Osteoblast (primary cell): ENCODE results near the gene FCF1. TPM values are rescaled to one million over a fixed set of nuclear protein-coding genes. Genes with fewer than 3 reads are reported as not detected.

Experiments used
- DNase-seq: peaks from one replicate; pipeline ENCODE4 v3.0.0; 2011; ENCODE audit warnings: low spot score, mixed read lengths; ENCODE audit not compliant: insufficient read length; ENCODE audit errors: missing footprints
- H2AFZ ChIP-seq: 2 replicates; pipeline ENCODE4 v1.6.0; 2011; ENCODE audit warnings: mild to moderate bottlenecking, low read length
- H3K27ac ChIP-seq: 2 replicates; pipeline ENCODE4 v1.5.1; 2011; ENCODE audit warnings: mild to moderate bottlenecking, low read depth, low read length, moderate library complexity
- H3K27me3 ChIP-seq: 2 replicates; pipeline ENCODE4 v1.6.0; 2012; ENCODE audit warnings: mild to moderate bottlenecking, control low read depth, inconsistent platforms, low read length, moderate library complexity; ENCODE audit not compliant: insufficient read depth
- H3K36me3 ChIP-seq: 2 replicates; pipeline ENCODE4 v1.5.1; 2011; ENCODE audit warnings: mild to moderate bottlenecking, low read length, control low read depth, moderate library complexity; ENCODE audit not compliant: insufficient read depth
- H3K4me1 ChIP-seq: 2 replicates; pipeline ENCODE4 v1.5.1; 2011; ENCODE audit warnings: mild to moderate bottlenecking, low read length, control low read depth, moderate library complexity; ENCODE audit not compliant: insufficient read depth
- H3K4me2 ChIP-seq: 2 replicates; pipeline ENCODE4 v1.6.0; 2011; ENCODE audit warnings: mild to moderate bottlenecking, low read length; ENCODE audit not compliant: insufficient read depth
- H3K4me3 ChIP-seq: fragments of 200-600 bp; sonication (generic); 3 replicates; pipeline ENCODE4 v1.5.1; 2012; ENCODE audit warnings: mild to moderate bottlenecking, low read length, inconsistent platforms; ENCODE audit not compliant: insufficient read depth
- H3K79me2 ChIP-seq: 2 replicates; pipeline ENCODE4 v1.6.0; 2012; ENCODE audit warnings: mild to moderate bottlenecking, low read length, control low read depth, inconsistent platforms; ENCODE audit not compliant: insufficient read depth
- H3K9me3 ChIP-seq: 2 replicates; pipeline ENCODE4 v1.5.1; 2011; ENCODE audit warnings: low read depth, low read length, control low read depth
- H4K20me1 ChIP-seq: 2 replicates; pipeline ENCODE4 v1.6.0; 2012; ENCODE audit warnings: mild to moderate bottlenecking, low read length, control low read depth; ENCODE audit not compliant: insufficient read depth
- total RNA-seq: library from RNA; depleted of rRNA; stranded (reverse); fragments of >200 nt; gene quantifications from 2 replicates; pipeline ENCODE4 v1.2.3, GENCODE V29; 2012
- TF ChIP-seq, protein P1 (sequence below): IDR thresholded peaks from 2 replicates; pipeline ENCODE4 v1.5.1; 2011; ENCODE audit warnings: mild to moderate bottlenecking, low read depth, low read length, moderate library complexity; ENCODE audit errors: extremely low read depth

Gene FCF1
- total RNA-seq, 1 donor: 35.1 TPM

DNA sequence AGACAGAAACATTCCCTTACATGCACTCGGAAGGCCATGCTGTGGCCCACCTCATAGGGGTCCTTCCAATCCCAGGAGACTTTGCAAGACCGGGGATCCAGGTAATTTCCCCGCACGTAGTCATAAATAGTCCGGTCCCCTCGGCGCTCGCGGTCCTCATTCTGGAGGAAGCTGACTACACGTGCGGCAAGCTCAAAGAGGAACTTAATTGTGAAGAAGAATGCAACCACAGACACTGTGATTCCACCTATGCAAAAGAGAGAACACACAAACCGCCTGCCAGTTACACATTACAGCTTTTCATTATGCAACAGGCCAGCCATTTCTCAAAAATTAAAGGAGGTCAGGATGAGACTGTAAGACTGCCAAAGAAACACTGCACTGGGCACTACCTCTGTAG is 28.5 kb upstream of the FCF1 start:
- Histone ChIP-seq H3K4me3 (no peak overlapping the region), H3K79me2 (peaks cover 12% of the 10 kb centered on the region), H3K27me3 (no peaks in the 10 kb centered on the region), H3K9me3 (no peaks in the 10 kb centered on the region), H3K4me1 (no peaks in the 10 kb centered on the region), H4K20me1 (no peaks in the 10 kb centered on the region), H3K27ac (no peak overlapping the region), H3K36me3 (peaks cover 46% of the 10 kb centered on the region), H2AFZ (no peak overlapping the region), H3K4me2 (no peak overlapping the region)
- no peak for DNase-seq
- TF ChIP-seq, protein P1, sequence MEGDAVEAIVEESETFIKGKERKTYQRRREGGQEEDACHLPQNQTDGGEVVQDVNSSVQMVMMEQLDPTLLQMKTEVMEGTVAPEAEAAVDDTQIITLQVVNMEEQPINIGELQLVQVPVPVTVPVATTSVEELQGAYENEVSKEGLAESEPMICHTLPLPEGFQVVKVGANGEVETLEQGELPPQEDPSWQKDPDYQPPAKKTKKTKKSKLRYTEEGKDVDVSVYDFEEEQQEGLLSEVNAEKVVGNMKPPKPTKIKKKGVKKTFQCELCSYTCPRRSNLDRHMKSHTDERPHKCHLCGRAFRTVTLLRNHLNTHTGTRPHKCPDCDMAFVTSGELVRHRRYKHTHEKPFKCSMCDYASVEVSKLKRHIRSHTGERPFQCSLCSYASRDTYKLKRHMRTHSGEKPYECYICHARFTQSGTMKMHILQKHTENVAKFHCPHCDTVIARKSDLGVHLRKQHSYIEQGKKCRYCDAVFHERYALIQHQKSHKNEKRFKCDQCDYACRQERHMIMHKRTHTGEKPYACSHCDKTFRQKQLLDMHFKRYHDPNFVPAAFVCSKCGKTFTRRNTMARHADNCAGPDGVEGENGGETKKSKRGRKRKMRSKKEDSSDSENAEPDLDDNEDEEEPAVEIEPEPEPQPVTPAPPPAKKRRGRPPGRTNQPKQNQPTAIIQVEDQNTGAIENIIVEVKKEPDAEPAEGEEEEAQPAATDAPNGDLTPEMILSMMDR: no peak

DNA sequence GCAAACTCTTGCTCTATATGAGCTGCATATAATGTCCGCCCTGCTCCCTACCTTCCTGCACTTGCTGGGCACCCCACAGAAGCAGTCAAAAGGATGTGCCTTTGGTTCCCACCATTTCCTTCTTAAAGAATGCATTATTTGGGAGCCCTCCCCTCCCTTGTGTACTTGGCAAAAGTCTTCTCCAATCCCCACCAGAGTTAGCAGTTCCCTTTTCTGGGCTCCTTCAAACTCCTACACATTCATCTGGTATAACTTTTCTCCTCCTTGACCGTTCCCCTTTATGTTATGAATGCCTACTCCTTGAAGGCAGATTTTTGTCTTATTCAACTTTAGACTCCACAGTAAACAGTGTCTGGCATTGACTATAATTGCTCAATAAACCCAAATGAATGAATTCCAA is 27.9 kb upstream of the FCF1 start:
- Histone ChIP-seq H2AFZ (no peak overlapping the region), H3K9me3 (no peaks in the 10 kb centered on the region), H3K27me3 (no peaks in the 10 kb centered on the region), H3K4me1 (no peaks in the 10 kb centered on the region), H3K36me3 (peaks cover 48% of the 10 kb centered on the region), H4K20me1 (no peaks in the 10 kb centered on the region), H3K79me2 (peaks cover 12% of the 10 kb centered on the region), H3K27ac (no peak overlapping the region), H3K4me2 (no peak overlapping the region), H3K4me3 (no peak overlapping the region)
- no peak for DNase-seq
- TF ChIP-seq, protein P1: no peak

DNA sequence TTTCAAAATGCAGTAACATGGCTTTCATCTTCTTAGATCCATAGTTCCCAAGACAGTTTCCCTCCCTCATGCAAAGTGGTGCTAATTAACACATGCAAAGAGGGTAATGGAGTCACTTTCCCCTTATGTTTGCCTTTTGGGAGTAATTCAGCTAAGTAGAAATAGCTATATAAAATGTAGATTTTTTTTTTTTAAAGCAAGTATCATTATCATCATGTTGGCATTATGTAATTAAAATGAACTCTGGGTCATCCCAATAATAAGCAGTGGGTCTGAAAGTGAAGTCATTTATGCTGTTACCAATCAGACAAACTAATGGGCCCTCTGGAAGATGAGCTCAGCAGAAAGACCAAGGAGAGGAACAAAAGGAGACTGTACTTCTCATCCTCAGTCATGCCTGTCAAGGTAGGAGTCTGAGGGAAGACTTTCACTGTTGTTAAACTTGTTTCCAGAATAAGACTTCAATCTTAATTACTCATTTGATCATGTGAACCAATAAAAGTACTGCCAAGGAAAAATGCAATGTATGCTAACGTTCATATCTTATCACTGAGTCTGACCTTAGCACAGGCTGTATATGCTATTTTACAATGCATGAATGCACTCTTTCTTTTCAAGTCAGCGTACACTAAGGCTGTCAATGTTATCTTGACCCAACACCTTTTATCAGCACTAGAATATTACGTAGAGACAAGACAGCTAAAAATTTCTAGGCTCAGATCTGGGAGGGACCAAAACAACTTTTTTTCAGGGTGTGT is 26.8 kb upstream of the FCF1 start:
- no peaks in the 10 kb centered on the region for H3K27me3 ChIP-seq
- TF ChIP-seq, protein P1: no peak
- H3K4me3 ChIP-seq: no peak overlapping the region
- peaks cover 54% of the 10 kb centered on the region for H3K36me3 ChIP-seq
- H2AFZ ChIP-seq: no peak overlapping the region
- no peak overlapping the region for H3K27ac ChIP-seq
- H4K20me1 ChIP-seq: no peaks in the 10 kb centered on the region
- H3K9me3 ChIP-seq: no peaks in the 10 kb centered on the region
- no peaks in the 10 kb centered on the region for H3K4me1 ChIP-seq
- peaks cover 16% of the 10 kb centered on the region for H3K79me2 ChIP-seq
- DNase-seq: no peak
- no peak overlapping the region for H3K4me2 ChIP-seq

DNA sequence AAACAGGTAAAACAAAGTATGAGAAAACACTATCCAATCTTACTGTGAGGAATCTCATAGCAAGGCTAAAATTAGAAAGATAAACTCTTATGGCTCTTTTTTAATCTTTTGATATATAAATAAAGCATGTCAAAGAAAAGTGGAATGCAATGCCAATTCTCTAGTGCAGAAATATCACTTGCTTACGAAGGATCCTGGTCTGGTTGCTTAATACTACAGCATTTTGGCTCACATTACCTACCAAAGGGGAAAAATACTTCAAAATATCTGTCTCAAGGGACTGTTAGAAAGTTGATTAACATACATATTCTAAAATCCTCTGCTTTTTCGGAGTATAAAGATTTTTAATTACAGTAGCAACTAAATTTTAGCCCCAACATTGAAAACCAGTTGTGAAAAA is 21.5 kb upstream of the FCF1 start:
- Histone ChIP-seq H3K27me3 (no peaks in the 10 kb centered on the region), H3K27ac (no peak overlapping the region), H3K4me1 (no peaks in the 10 kb centered on the region), H4K20me1 (peaks cover 18% of the 10 kb centered on the region), H2AFZ (no peak overlapping the region), H3K4me3 (no peak overlapping the region), H3K36me3 (peaks cover 37% of the 10 kb centered on the region), H3K79me2 (peaks cover 61% of the 10 kb centered on the region), H3K9me3 (no peaks in the 10 kb centered on the region), H3K4me2 (no peak overlapping the region)
- TF ChIP-seq, protein P1: no peak
- no peak for DNase-seq
